ENCODE results near the gene EBF4. TPM values are rescaled to one million over a fixed set of nuclear protein-coding genes. Genes with fewer than 3 reads are reported as not detected.
"Not testable (repeated sequence)": the region's sequence is repeated elsewhere in the genome, so short reads cannot be mapped to it uniquely, and the experiment has no call there.

The EBF4 gene
- total and polyA plus RNA-seq, 12 donors: 1.6 to 29.7 (median 10.2) TPM

GRCh38 chr20:2762578-2763131 lies 70.1 kb downstream of the EBF4 start:
- intact Hi-C loops (cut with DNase I): no loop called here
- no peak for DNase-seq
- TF ChIP-seq, protein P1, sequence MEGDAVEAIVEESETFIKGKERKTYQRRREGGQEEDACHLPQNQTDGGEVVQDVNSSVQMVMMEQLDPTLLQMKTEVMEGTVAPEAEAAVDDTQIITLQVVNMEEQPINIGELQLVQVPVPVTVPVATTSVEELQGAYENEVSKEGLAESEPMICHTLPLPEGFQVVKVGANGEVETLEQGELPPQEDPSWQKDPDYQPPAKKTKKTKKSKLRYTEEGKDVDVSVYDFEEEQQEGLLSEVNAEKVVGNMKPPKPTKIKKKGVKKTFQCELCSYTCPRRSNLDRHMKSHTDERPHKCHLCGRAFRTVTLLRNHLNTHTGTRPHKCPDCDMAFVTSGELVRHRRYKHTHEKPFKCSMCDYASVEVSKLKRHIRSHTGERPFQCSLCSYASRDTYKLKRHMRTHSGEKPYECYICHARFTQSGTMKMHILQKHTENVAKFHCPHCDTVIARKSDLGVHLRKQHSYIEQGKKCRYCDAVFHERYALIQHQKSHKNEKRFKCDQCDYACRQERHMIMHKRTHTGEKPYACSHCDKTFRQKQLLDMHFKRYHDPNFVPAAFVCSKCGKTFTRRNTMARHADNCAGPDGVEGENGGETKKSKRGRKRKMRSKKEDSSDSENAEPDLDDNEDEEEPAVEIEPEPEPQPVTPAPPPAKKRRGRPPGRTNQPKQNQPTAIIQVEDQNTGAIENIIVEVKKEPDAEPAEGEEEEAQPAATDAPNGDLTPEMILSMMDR (IDR thresholded peaks at IDR 0.05): no peak
- TF ChIP-seq POLR2A (IDR thresholded peaks at IDR 0.05): no peak
- H3K4me3 ChIP-seq: no peak overlapping the region
- no peaks in the 10 kb centered on the region for H3K9me3 ChIP-seq (replicated peaks in 1 of 3)
- no peak overlapping the region for H3K27ac ChIP-seq
- no peaks in the 10 kb centered on the region for H3K36me3 ChIP-seq (replicated peaks in 1 of 2)
- WGBS, 4 donors: 40 to 59% (median 53%) methylated on average over 2 of the region's 2 CpGs
- H3K4me1 ChIP-seq (replicated peaks in 1 of 2): no peaks in the 10 kb centered on the region
- H3K27me3 ChIP-seq: peaks cover 20% of the 10 kb centered on the region

- Histone ChIP-seq H3K4me1 (replicated peaks in 1 of 2) (no peaks in the 10 kb centered on the region), H3K27me3 (peaks cover 25% of the 10 kb centered on the region), H3K9me3 (replicated peaks in 1 of 3) (no peaks in the 10 kb centered on the region), H3K4me3 (no peak overlapping the region), H3K36me3 (replicated peaks in 1 of 2) (no peaks in the 10 kb centered on the region), H3K27ac (no peak overlapping the region)
- intact Hi-C loops (cut with DNase I): no loop called here
- no peak for TF ChIP-seq POLR2A (IDR thresholded peaks at IDR 0.05)
- TF ChIP-seq, protein P1 (IDR thresholded peaks at IDR 0.05): no peak
- 44 to 56% (median 50%) methylated on average over 5 of the region's 5 CpGs for WGBS, 4 donors
- peak in 1 of 7 donors; percentile 20 for DNase-seq
Measured at GRCh38 chr20:2763186-2763585, 70.6 kb downstream of the EBF4 start.

- H3K27ac ChIP-seq: no peak overlapping the region
Measured at GRCh38 chr20:2767768-2768631, 75.4 kb downstream of the EBF4 start.

DNA sequence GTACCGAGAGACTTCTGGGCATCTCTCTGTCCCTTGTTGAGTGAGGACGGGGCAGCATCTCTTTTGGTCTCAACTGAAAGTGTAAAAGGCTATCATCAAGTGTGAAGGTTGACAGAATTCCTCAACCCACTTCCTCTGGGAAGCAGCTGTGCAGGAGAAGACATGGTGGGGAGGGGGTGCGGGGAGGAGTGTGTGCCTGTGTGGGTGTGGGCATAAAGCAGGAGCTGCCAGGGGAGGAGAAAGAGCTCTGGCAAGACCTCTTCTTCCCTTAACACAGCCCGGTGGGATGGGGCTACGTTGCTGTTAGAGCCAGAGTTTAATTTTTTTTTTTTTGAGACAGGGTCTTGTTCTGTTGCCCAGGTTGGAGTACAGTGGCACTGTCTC lies 76.0 kb downstream of the EBF4 start:
- intact Hi-C loops (cut with DNase I): no loop called here
- WGBS, 4 donors: 72 to 87% (median 76%) methylated on average over 4 to 5 of the region's 5 CpGs
- TF ChIP-seq, protein P1 (IDR thresholded peaks at IDR 0.05): no peak
- no peak for TF ChIP-seq POLR2A (IDR thresholded peaks at IDR 0.05)
- Histone ChIP-seq H3K9me3 (replicated peaks in 1 of 3) (no peaks in the 10 kb centered on the region), H3K4me1 (replicated peaks in 1 of 2) (no peaks in the 10 kb centered on the region), H3K36me3 (replicated peaks in 1 of 2) (no peaks in the 10 kb centered on the region), H3K4me3 (no peak overlapping the region), H3K27me3 (peaks cover 19% of the 10 kb centered on the region), H3K27ac (no peak overlapping the region)
- no peak for DNase-seq

More at GRCh38 chr20:2767768-2768631, 75.4 kb downstream of the EBF4 start:
- 53 to 65% (median 60%) methylated on average over 11 to 15 of the region's 15 CpGs for WGBS, 4 donors
- Histone ChIP-seq H3K27me3 (peaks cover 19% of the 10 kb centered on the region), H3K36me3 (replicated peaks in 1 of 2) (no peaks in the 10 kb centered on the region), H3K4me1 (replicated peaks in 1 of 2) (no peaks in the 10 kb centered on the region), H3K9me3 (replicated peaks in 1 of 3) (no peaks in the 10 kb centered on the region), H3K4me3 (no peak overlapping the region)
- DNase-seq: peak in 1 of 7 donors; percentile 21
- no peak for TF ChIP-seq POLR2A (IDR thresholded peaks at IDR 0.05)
- TF ChIP-seq, protein P1 (IDR thresholded peaks at IDR 0.05): no peak
- intact Hi-C loops (cut with DNase I): no loop called here

GRCh38 chr20:2770091-2770490 lies 77.5 kb downstream of the EBF4 start:
- H3K4me3 ChIP-seq; H3K9me3 ChIP-seq (replicated peaks in 1 of 3); DNase-seq; H3K4me1 ChIP-seq (replicated peaks in 1 of 2); intact Hi-C loops (cut with DNase I); H3K27ac ChIP-seq; H3K36me3 ChIP-seq (replicated peaks in 1 of 2): not testable (repeated sequence)
- 85 to 93% (median 89%) methylated on average over 11 to 12 of the region's 12 CpGs for WGBS, 4 donors
- H3K27me3 ChIP-seq: peaks cover 12% of the 10 kb centered on the region
